ENCODE data around the gene AHCYL2.

- TF ChIP-seq EZH2 (IDR thresholded peaks at IDR 0.05; ENCODE audit: borderline replicate concordance, low read length) (no peak), CTCF (IDR thresholded peaks at IDR 0.05; ENCODE audit: low read length) (no peak)
These were observed 218.8 kb downstream of the AHCYL2 start for GRCh38 chr7:129443612-129444011.

Measured in OCI-LY1 (cell line).